ENCODE results near the gene ANKRD9. TPM values are rescaled to one million over a fixed set of nuclear protein-coding genes. Genes with fewer than 3 reads are reported as not detected.

Gene ANKRD9
- total RNA-seq, 5 donors from 2014 or later (not counting 1 experiment from before 2014, with no cell fraction given), result 1.9 to 3.2 (median 2.4) TPM

DNA sequence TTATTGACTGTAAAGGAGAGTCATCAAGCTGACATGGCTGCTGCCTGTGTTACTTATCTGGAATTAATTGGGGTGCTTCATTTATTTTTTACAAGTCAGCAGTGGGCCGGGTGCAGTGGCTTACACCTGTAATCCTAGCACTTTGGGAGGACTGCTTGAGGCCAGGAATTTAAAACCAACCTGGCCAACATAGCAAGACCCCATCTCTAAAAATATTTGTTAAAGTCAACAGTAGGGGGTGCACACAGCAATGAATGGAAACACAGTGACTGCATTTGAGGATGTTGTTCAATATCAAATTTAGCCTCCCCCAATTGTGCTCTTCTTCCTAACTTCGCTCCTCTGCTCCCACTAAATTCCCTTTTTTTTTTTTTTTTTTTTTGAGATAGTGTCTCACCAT is 52.1 kb downstream of the ANKRD9 start:
- H3K27ac ChIP-seq (ENCODE audit: low read length), result no peak overlapping the region
- H3K4me1 Mint-ChIP-seq, result peaks cover 0 to 6% (median 5%) of the 10 kb centered on the region in 3 donors
- CTCF ChIA-PET, result no interaction called here
- H3K36me3 Mint-ChIP-seq, result peaks cover 18% of the 10 kb centered on the region
- H3K4me3 ChIP-seq (ENCODE audit: control insufficient read depth in 1 of 2, extremely low read depth in 1 of 2, low read length in 1 of 2), result no peak overlapping the region
- H3K27ac Mint-ChIP-seq, result no peak overlapping the region
- peaks cover 0 to 5% of the 10 kb centered on the region in 2 donors for H3K36me3 ChIP-seq (ENCODE audit: control insufficient read depth in 2 of 2, extremely low read depth in 1 of 2, insufficient read depth in 1 of 2, low read length in 1 of 2)
- no peaks in the 10 kb centered on the region for H3K4me1 ChIP-seq (ENCODE audit: control insufficient read depth in 1 of 2, extremely low read depth in 1 of 2, insufficient read depth in 2 of 2, low read length in 2 of 2)
- ATAC-seq (replicated peaks in 1 of 4) (no peak), DNase-seq (no peak)
- no peaks in the 10 kb centered on the region for H3K9me3 ChIP-seq
- H3K27me3 Mint-ChIP-seq, result no peaks in the 10 kb centered on the region
- H3K4me3 Mint-ChIP-seq, result no peak overlapping the region
- H3K27me3 ChIP-seq (replicated peaks in 1 of 2; ENCODE audit: control insufficient read depth in 2 of 2, extremely low read depth in 1 of 2, insufficient read depth in 2 of 2, low read length in 1 of 2), result no peaks in the 10 kb centered on the region
- no CpG with 5 or more reads among the region's 2 CpGs for WGBS (ENCODE audit: insufficient coverage)
- H3K9me3 Mint-ChIP-seq, result no peaks in the 10 kb centered on the region
- POLR2A ChIA-PET, result no interaction called here

DNA sequence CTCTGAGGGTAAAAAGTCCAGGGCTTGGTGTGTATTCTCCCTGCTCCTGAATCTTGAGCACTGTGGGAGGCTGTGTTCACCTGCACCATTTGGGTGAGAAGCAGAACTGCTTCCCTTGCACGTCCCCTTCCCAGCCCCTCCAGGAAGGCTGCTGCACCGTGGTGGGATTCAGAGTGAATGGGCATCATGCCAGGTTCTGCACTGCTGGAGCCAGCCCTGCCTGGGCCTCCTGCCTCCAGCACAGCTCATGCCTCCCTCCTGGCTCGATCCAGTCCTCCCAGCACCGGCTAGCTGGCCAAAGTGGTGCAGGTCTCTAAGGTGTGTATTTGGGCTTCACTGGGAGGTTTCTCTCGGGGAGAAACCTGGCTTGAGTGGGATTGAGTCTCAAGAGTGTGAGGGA is 54.9 kb downstream of the ANKRD9 start:
- no peaks in the 10 kb centered on the region for H3K27me3 Mint-ChIP-seq
- Histone ChIP-seq H3K27ac (ENCODE audit: low read length) (no peak overlapping the region), H3K4me3 (ENCODE audit: control insufficient read depth in 1 of 2, extremely low read depth in 1 of 2, low read length in 1 of 2) (no peak overlapping the region), H3K27me3 (replicated peaks in 1 of 2; ENCODE audit: control insufficient read depth in 2 of 2, extremely low read depth in 1 of 2, insufficient read depth in 2 of 2, low read length in 1 of 2) (no peaks in the 10 kb centered on the region), H3K9me3 (no peaks in the 10 kb centered on the region), H3K36me3 (ENCODE audit: control insufficient read depth in 2 of 2, extremely low read depth in 1 of 2, insufficient read depth in 1 of 2, low read length in 1 of 2) (peaks cover 20 to 24% of the 10 kb centered on the region in 2 donors), H3K4me1 (ENCODE audit: control insufficient read depth in 1 of 2, extremely low read depth in 1 of 2, insufficient read depth in 2 of 2, low read length in 2 of 2) (no peaks in the 10 kb centered on the region)
- H3K4me3 Mint-ChIP-seq, result no peak overlapping the region
- peaks cover 30% of the 10 kb centered on the region for H3K36me3 Mint-ChIP-seq
- ATAC-seq (replicated peaks in 1 of 4), result no peak
- DNase-seq, result no peak
- ChIA-PET POLR2A (no interaction called here), CTCF (no interaction called here)
- no peaks in the 10 kb centered on the region for H3K9me3 Mint-ChIP-seq
- H3K4me1 Mint-ChIP-seq, result no peaks in the 10 kb centered on the region
- no peak overlapping the region for H3K27ac Mint-ChIP-seq
- WGBS (ENCODE audit: insufficient coverage), result 77% methylated on average over 4 of the region's 5 CpGs

DNA sequence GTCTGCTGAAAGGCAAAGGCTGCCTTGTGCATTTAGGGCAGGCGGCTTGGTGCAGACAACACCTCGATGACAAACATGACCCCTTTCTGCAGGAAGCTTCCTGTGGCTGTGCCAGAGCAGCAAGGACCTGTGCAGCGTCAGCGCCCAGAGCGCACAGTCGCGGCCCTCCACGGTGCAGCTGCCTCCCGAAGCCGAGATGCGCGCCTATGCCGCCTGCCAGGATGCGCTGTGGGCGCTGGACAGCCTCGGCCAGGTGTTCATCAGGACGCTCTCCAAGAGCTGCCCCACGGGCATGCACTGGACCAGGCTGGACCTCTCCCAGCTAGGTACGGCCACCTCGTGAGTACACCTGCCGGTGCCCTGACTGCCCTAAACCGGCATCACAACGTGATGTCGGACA is 57.3 kb downstream of the ANKRD9 start:
- DNase-seq, result no peak
- no peak for ATAC-seq (replicated peaks in 1 of 4)
- 95% methylated on average over 10 of the region's 24 CpGs for WGBS (ENCODE audit: insufficient coverage)
- ChIA-PET POLR2A (no interaction called here), CTCF (no interaction called here)
- no peaks in the 10 kb centered on the region for H3K9me3 ChIP-seq
- H3K27ac ChIP-seq (ENCODE audit: low read length), result no peak overlapping the region
- Mint-ChIP-seq H3K27ac (no peak overlapping the region), H3K36me3 (peaks cover 26% of the 10 kb centered on the region), H3K9me3 (no peaks in the 10 kb centered on the region), H3K4me3 (no peak overlapping the region), H3K27me3 (no peaks in the 10 kb centered on the region), H3K4me1 (no peaks in the 10 kb centered on the region)
- no peaks in the 10 kb centered on the region for H3K27me3 ChIP-seq (replicated peaks in 1 of 2; ENCODE audit: control insufficient read depth in 2 of 2, extremely low read depth in 1 of 2, insufficient read depth in 2 of 2, low read length in 1 of 2)
- H3K4me1 ChIP-seq (ENCODE audit: control insufficient read depth in 1 of 2, extremely low read depth in 1 of 2, insufficient read depth in 2 of 2, low read length in 2 of 2), result no peaks in the 10 kb centered on the region
- peaks cover 19 to 32% of the 10 kb centered on the region in 2 donors for H3K36me3 ChIP-seq (ENCODE audit: control insufficient read depth in 2 of 2, extremely low read depth in 1 of 2, insufficient read depth in 1 of 2, low read length in 1 of 2)
- no peak overlapping the region for H3K4me3 ChIP-seq (ENCODE audit: control insufficient read depth in 1 of 2, extremely low read depth in 1 of 2, low read length in 1 of 2)

Other genes starting within 250 kb of the ANKRD9 start
- gene MOK, start 204.6 kb downstream of the ANKRD9 start, total RNA-seq, result 1 to 10 TPM in 3 of 5 donors, under 1 TPM in 2; 0.77 to 4.1 (median 1.9) TPM
- 10 to 100 TPM; 17.9 to 24.6 (median 19.9) TPM for gene ZNF839, start 190.0 kb downstream of the ANKRD9 start, total RNA-seq
- 10 to 100 TPM; 12.9 to 29.9 (median 25.8) TPM for gene CINP, start 146.9 kb downstream of the ANKRD9 start, total RNA-seq
- gene TECPR2, start 146.8 kb downstream of the ANKRD9 start, total RNA-seq, result 10 to 100 TPM in 3 of 5 donors, 1 to 10 TPM in 2; 8.6 to 16.5 (median 10.8) TPM
- gene RCOR1, start 82.9 kb upstream of the ANKRD9 start, total RNA-seq, result 10 to 100 TPM; 17.7 to 25.0 (median 18.7) TPM

All from T-cell (primary cell).